HCT116 (cell line): ENCODE measurements around the gene METTL1. TPM values are rescaled to one million over a fixed set of nuclear protein-coding genes. Genes with fewer than 3 reads are reported as not detected.

ENCODE experiments used
- ATAC-seq: fragments of 200-7000 bp; cut with Tn5 transposase; 2 replicates; pipeline ENCODE4 v1.9.1; 2020; ENCODE audit warnings: mild to moderate bottlenecking, moderate library complexity
- BruUV-seq: library from RNA; stranded (reverse); fragments of 400-500 nt; replicated peaks from 2 replicates; lab custom pipeline; 2021; lab: Mats Ljungman, UMichigan
- CTCF ChIA-PET: fragments of 300-600 bp; sonication (Branson Sonifier 250); formaldehyde crosslinking; loops from one replicate; lab custom pipeline; 2021; ENCODE audit warnings: antibody characterized with exemption; lab: Charles Lee
- POLR2A ChIA-PET: fragments of 300-600, 350-600 bp; sonication (Branson Sonifier 250); formaldehyde crosslinking; loops from one replicate; lab custom pipeline; 2021; ENCODE audit warnings: antibody characterized with exemption; lab: Charles Lee
- RAD21 ChIA-PET, 2 experiments: fragments of 300-600 bp; sonication (Branson Sonifier 250); formaldehyde crosslinking; loops; one replicate each; lab custom pipeline; 2023; ENCODE audit warnings: low total read pairs in 2 of 2; ENCODE audit not compliant: uncharacterized antibody in 2 of 2, unreplicated experiment in 2 of 2, low non-redundant PET in 1 of 2; lab: Charles Lee
- DNase-seq: peaks from one replicate; pipeline ENCODE4 v3.0.0-alpha.2; 2010; ENCODE audit warnings: low read depth, low spot score
- H2AFZ ChIP-seq: fragments of 200-600 bp; shearing (Covaris generic), sonication (generic); 2 replicates; pipeline ENCODE4 v1.6.1; 2017; ENCODE audit warnings: low read depth, mixed run types, mixed read lengths, antibody characterized with exemption, low read length; ENCODE audit not compliant: poor library complexity, severe bottlenecking
- H3K27ac ChIP-seq: 2 replicates; pipeline ENCODE4 v1.5.1; 2012; ENCODE audit warnings: low read depth, low read length
- H3K27me3 ChIP-seq: fragments of 200-600 bp; sonication (generic); 2 replicates; pipeline ENCODE4 v1.6.1; 2016; ENCODE audit warnings: mixed run types, low read length, mixed read lengths; ENCODE audit not compliant: insufficient read depth
- H3K36me3 ChIP-seq, 2 experiments: fragments of 200-500 bp in 1 of 2; fragments of 200-600 bp in 1 of 2; sonication (Bioruptor generic) in 1 of 2; sonication (generic) in 1 of 2; 2 replicates each; pipeline versions ENCODE4 v1.5.1 to v1.6.1; 2014 to 2016; ENCODE audit warnings: low read length in 2 of 2, inconsistent platforms in 1 of 2, mixed read lengths in 1 of 2, mixed run types in 1 of 2; ENCODE audit not compliant: insufficient read depth in 2 of 2, control insufficient read depth in 1 of 2
- H3K4me1 ChIP-seq, 2 experiments: fragments of 200-600 bp in 1 of 2; sonication (generic) in 1 of 2; 2 replicates each; pipeline versions ENCODE4 v1.5.1 to v1.6.1; 2012 to 2017; ENCODE audit warnings: low read length in 2 of 2, inconsistent platforms in 1 of 2, mild to moderate bottlenecking in 1 of 2, mixed read lengths in 1 of 2, mixed run types in 1 of 2, moderate library complexity in 1 of 2; ENCODE audit not compliant: insufficient read depth in 2 of 2, control insufficient read depth in 1 of 2
- H3K4me2 ChIP-seq: fragments of 200-600 bp; sonication (generic); 2 replicates; pipeline ENCODE4 v1.6.1; 2017; ENCODE audit warnings: mixed run types, low read length, mixed read lengths
- H3K4me3 ChIP-seq, 2 experiments: fragments of 200-600 bp in 1 of 2; sonication (generic) in 1 of 2; replicated peaks in 1 of 2; 2 replicates each; pipeline ENCODE4 v1.5.1; 2011 to 2016; ENCODE audit warnings: low read length in 2 of 2, control low read depth in 1 of 2, low read depth in 1 of 2, mild to moderate bottlenecking in 1 of 2, mixed read lengths in 1 of 2, mixed run types in 1 of 2
- H3K79me2 ChIP-seq: fragments of 200-600 bp; sonication (generic); 2 replicates; pipeline ENCODE4 v1.6.1; 2017; ENCODE audit warnings: mild to moderate bottlenecking, mixed run types, low read length, moderate library complexity, mixed read lengths; ENCODE audit not compliant: insufficient read depth
- H3K9ac ChIP-seq: fragments of 200-600 bp; sonication (generic); 2 replicates; pipeline ENCODE4 v1.6.1; 2016; ENCODE audit warnings: low read length, mixed read lengths
- H3K9me2 ChIP-seq: fragments of 200-600 bp; sonication (generic), shearing (Covaris generic); 2 replicates; pipeline ENCODE4 v1.6.1; 2017; ENCODE audit warnings: mixed run types, mild to moderate bottlenecking, moderate library complexity; ENCODE audit not compliant: insufficient read depth
- H3K9me3 ChIP-seq, 2 experiments: fragments of 200-500 bp in 1 of 2; fragments of 200-600 bp in 1 of 2; sonication (Bioruptor generic) in 1 of 2; sonication (generic) in 1 of 2; 2 replicates each; pipeline ENCODE4 v1.6.1; 2014 to 2017; ENCODE audit warnings: low read length in 2 of 2, mixed read lengths in 2 of 2, inconsistent platforms in 1 of 2, low read depth in 1 of 2, mild to moderate bottlenecking in 1 of 2, mixed run types in 1 of 2, moderate library complexity in 1 of 2; ENCODE audit not compliant: control insufficient read depth in 1 of 2, insufficient read depth in 1 of 2
- H4K20me1 ChIP-seq: fragments of 200-600 bp; sonication (generic), shearing (Covaris generic); 2 replicates; pipeline ENCODE4 v1.6.1; 2017; ENCODE audit warnings: mixed run types, mild to moderate bottlenecking, moderate library complexity; ENCODE audit not compliant: insufficient read depth
- CBX3 ChIP-seq: IDR thresholded peaks from 2 replicates; pipeline ENCODE4 v1.6.1; 2012; ENCODE audit warnings: low read depth
- CEBPB ChIP-seq: IDR thresholded peaks from 2 replicates; pipeline ENCODE4 v1.6.1; 2012; ENCODE audit warnings: low read depth
- CTCF ChIP-seq, 3 experiments: fragments of 200-600 bp in 1 of 3; sonication (generic) in 1 of 3; IDR thresholded peaks in 2 of 3; conservative IDR thresholded peaks in 1 of 3; 2 replicates each; pipeline ENCODE4 v1.5.1; 2012 to 2017; ENCODE audit warnings: low read depth in 2 of 3, low read length in 2 of 3, antibody characterized with exemption in 1 of 3, borderline replicate concordance in 1 of 3, control low read depth in 1 of 3, mild to moderate bottlenecking in 1 of 3, mixed read lengths in 1 of 3, mixed run types in 1 of 3, moderate library complexity in 1 of 3; ENCODE audit not compliant: insufficient read depth in 1 of 3
- ELF1 ChIP-seq: IDR thresholded peaks from 2 replicates; pipeline ENCODE4 v1.6.1; 2012; ENCODE audit warnings: low read depth, borderline replicate concordance
- JUND ChIP-seq: IDR thresholded peaks from 2 replicates; pipeline ENCODE4 v1.6.1; 2012
- POLR2A ChIP-seq: IDR thresholded peaks from 2 replicates; pipeline ENCODE4 v1.7.0; 2011; ENCODE audit warnings: borderline replicate concordance; ENCODE audit not compliant: insufficient read depth, insufficient read length; ENCODE audit errors: extremely low read depth
- REST ChIP-seq: IDR thresholded peaks from 2 replicates; pipeline ENCODE4 v1.6.1; 2012; ENCODE audit warnings: low read depth
- SP1 ChIP-seq: IDR thresholded peaks from 2 replicates; pipeline ENCODE4 v1.6.1; 2012; ENCODE audit warnings: low read depth
- SRF ChIP-seq: IDR thresholded peaks from 2 replicates; pipeline ENCODE4 v1.6.1; 2012; ENCODE audit warnings: low read depth
- intact Hi-C: fragments of 100-400 bp; cut with micrococcal nuclease; formaldehyde crosslinking; loops from 2 replicates; pipeline ENCODE4 v1.10.0; 2022
- total RNA-seq: library from RNA; stranded (reverse); gene quantifications from one replicate; pipeline ENCODE4 v1.2.1, GENCODE V29; 2021; ENCODE audit not compliant: unreplicated experiment

The METTL1 gene
- total RNA-seq, 1 experiment from 2014 or later, result 56.6 TPM

- no peak overlapping the region for H3K9ac ChIP-seq
- H3K4me3 ChIP-seq, result no peak overlapping the region
- H3K4me2 ChIP-seq, result no peak overlapping the region
- no peaks in the 10 kb centered on the region for H3K79me2 ChIP-seq
- ChIA-PET RAD21 (no interaction called here), POLR2A (no interaction called here), CTCF (no interaction called here)
- no peak for ATAC-seq
- H3K9me2 ChIP-seq, result no peaks in the 10 kb centered on the region
- TF ChIP-seq SRF, result no peak
- TF ChIP-seq JUND, result no peak
- no peak for TF ChIP-seq CEBPB
- H3K36me3 ChIP-seq, result no peaks in the 10 kb centered on the region
- DNase-seq, result no peak
- H4K20me1 ChIP-seq, result no peaks in the 10 kb centered on the region
- intact Hi-C loops, result no loop called here
- no TSS peak for BruUV-seq
- H2AFZ ChIP-seq, result no peak overlapping the region
- no peaks in the 10 kb centered on the region for H3K27me3 ChIP-seq
- H3K27ac ChIP-seq, result no peak overlapping the region
- no peaks in the 10 kb centered on the region for H3K9me3 ChIP-seq
- H3K4me1 ChIP-seq, result peaks cover 10 to 26% of the 10 kb centered on the region in 2 experiments; a peak in 3 of 4 replicates
Observed at GRCh38 chr12:57739914-57740538, 31.9 kb downstream of the METTL1 start.

GRCh38 chr12:57739387-57739786 is 32.5 kb downstream of the METTL1 start:
- Histone ChIP-seq H2AFZ (no peak overlapping the region), H3K9ac (no peak overlapping the region), H3K27me3 (no peaks in the 10 kb centered on the region), H3K36me3 (peaks cover 0 to under 1% of the 10 kb centered on the region in 2 experiments; a peak in 1 of 4 replicates), H3K4me1 (peaks cover 10 to 26% of the 10 kb centered on the region in 2 experiments; a peak in 3 of 4 replicates), H4K20me1 (no peaks in the 10 kb centered on the region), H3K79me2 (no peaks in the 10 kb centered on the region), H3K4me2 (no peak overlapping the region), H3K4me3 (no peak overlapping the region), H3K27ac (no peak overlapping the region), H3K9me2 (no peaks in the 10 kb centered on the region), H3K9me3 (no peaks in the 10 kb centered on the region)
- CTCF ChIA-PET, result no interaction called here
- TF ChIP-seq ELF1 (no peak), CBX3 (no peak), SP1 (no peak), POLR2A (no peak), CEBPB (no peak), CTCF (IDR thresholded peaks at IDR 0.05 in 2 of 3, conservative IDR thresholded peaks at IDR 0.05 in 1 of 3; ENCODE audit: borderline replicate concordance in 1 of 3, insufficient read depth in 1 of 3, low read depth in 2 of 3, low read length in 2 of 3) (no peak), REST (no peak)
- POLR2A ChIA-PET, result no interaction called here
- BruUV-seq, result no TSS peak
- intact Hi-C loops, result no loop called here
- RAD21 ChIA-PET, result no interaction called here
- ATAC-seq, result no peak
- DNase-seq, result no peak
